Renal cortex interstitium (tissue), 11 donors: Measurements from ENCODE around the gene EIF2D. TPM values are rescaled to one million over a fixed set of nuclear protein-coding genes. Genes with fewer than 3 reads are reported as not detected.
A peak's percentile ranks its signal among the peaks of the same experiment; 100 is the strongest.

Experiments used
- DNase-seq, 11 donors: peaks; one replicate each; pipeline ENCODE4 v3.0.0-alpha.2; 2013; ENCODE audit warnings: low read depth in 9 of 11, low spot score in 4 of 11; ENCODE audit errors: extremely low read depth in 1 of 11
- polyA plus RNA-seq, 3 donors: library from polyadenylated mRNA; unstranded; fragments of 120-200 nt; gene quantifications; one replicate each; pipeline ENCODE4 v1.2.1, GENCODE V29; 2013; ENCODE audit not compliant: insufficient read length in 3 of 3

EIF2D gene
- polyA plus RNA-seq, 3 donors, result 77.8 to 93.1 (median 86.7) TPM

DNA sequence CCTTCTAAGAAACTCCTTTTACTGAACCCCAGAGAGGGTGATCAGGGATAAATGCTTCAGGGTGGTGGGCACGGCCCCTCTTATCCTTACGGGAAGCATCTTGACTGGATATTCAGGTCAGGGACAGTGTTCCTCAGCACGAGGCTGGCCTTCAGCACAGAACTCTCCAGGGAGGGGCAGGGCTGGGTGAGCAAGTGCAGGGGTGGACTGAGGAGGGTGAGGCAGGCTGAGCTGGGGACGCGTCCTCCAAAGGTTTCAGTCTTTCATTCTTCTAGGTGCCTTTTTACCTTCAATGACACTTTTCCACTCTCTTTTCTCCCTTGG, 52.6 kb downstream of the EIF2D start:
- DNase-seq, result no peak

- DNase-seq, result no peak
These were observed 53.2 kb downstream of the EIF2D start for GRCh38 chr1:206558794-206559671.

DNA sequence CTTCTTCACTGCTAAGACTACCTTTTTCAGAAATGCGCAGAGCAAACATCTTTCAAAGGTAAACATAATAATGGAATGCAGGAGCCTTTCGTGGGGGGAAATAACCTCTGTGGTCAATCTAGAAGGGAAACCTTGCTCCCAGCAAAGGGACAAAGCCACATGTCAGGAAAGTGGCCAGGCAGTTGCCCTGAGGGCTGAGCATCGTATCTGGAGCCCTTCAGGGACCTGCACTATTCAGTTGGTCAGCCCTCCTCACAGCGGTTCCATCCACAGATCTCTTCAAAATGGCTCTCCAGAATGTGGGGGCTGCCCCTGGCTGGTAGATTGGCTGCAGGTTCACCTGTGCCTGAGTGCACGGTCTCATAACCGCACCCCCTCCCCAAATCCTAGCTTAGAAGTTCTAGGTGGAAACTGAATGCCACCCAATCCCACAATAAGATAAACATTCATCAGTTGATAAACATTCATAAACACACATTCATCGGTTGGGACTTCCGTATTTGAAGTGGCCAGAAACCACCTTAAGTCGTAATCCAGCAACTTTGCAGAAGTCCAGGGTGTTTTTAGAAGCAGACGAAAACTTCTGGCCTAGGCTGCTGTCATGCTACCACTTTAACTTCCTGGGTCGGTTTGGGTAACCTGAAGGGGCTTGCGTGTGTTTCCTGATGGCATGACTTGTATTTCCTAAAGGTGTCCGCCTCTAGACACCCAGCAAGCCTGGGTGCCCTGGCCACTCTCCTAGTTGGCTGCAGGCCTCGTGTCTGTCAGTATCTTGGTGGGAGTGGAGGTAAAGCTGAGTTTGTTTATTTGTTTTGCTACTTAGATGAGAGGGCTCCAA, 54.4 kb downstream of the EIF2D start:
- no peak for DNase-seq

DNA sequence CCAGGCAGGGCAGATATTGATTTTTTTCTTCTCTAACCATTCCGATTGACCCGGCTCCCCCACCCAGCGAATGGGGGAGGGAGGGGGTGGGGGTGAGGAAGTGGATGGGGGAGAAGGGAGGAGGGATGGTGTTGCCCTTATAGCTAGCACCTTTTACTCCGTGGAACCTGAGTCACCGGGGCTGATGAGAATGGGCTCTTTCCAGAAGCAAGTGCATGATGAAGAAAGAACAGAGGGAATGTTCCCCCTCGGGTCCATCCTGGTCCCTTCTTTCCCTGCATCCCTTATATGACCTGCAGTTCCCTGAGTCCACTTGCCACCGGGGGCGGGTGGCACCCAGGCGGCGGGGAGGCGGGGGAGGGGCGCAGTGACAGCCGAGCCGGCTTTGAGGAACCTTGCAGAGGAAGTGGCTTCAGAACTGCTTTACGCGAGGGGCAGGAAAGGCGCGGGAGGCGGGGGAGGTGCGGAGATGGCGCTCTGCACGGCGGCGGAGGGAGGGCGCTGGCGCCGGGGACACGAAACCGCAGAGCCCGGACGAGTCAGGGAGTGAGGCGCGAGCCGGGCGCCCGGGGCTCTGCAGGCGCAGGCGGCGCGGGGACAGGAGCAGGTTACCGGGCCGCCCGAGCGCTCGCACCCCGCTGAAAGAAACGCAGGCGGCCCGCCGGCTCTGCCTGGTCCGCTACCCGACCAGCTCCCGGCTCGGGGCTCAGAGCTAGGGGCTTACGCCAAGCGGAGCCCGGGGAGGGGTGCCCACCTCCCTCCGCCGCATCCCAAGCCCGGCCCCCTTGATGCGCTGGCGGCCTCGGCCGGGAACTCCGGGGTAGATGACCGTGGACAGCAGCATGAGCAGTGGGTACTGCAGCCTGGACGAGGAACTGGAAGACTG, 55.3 kb downstream of the EIF2D start:
- peak in 8 of 11 donors; percentile 37 to 61 (median 56) for DNase-seq

DNA sequence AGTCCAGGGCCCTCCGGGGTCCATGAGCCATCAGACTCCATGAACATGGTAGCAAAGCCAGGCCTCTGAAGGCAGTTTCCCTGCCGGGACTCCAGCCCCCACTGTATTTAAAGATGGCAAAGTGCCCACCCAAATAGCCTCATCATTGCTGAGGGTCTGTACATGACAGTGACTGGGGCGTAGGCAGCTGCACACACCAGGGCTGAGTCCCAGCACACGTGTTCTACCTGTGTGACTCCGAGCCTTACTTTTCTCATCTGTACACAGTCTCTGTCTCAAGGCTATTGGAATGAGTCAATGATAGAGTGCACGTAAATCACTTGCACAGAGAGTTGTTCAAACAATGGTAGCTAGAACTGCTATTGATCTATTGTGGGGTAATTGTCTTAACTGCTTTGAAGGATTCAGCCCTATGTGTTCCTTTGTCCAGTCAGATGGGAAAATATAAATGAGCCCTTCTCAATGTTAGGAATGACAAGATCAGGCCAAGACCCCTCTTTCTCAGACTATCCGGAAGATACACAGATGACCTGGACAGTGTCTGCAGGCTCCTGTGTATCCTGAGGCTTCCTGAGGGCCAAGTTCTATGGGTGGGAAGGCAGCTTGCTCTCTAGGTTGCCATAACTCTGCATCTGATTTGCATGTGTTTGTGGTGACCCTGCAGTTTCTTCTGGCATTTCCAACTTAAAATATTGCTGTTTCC, 56.1 kb downstream of the EIF2D start:
- DNase-seq, result no peak

DNA sequence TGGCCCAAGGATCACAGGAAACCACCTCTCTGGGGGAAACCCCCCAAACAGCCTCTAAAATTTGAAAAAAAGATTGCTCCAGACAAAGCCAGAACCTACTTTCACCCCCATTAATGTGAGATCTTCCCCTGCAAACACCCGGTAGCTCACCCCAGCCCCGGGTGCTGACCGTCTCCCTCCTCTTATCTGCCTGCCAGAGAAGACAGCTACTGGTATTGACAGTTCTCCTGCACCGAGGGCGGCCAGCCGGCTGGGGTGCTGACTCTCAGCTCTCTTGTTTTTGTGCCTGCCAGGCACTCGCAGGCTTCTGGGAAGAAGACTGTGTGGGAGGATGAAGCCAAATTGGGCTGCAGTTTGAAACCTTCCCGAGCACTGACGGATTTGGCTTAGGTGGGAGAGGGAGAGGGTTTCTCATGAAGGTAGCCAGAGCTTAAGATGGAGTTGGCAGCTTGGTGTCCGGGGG, 56.8 kb downstream of the EIF2D start:
- no peak for DNase-seq

DNA sequence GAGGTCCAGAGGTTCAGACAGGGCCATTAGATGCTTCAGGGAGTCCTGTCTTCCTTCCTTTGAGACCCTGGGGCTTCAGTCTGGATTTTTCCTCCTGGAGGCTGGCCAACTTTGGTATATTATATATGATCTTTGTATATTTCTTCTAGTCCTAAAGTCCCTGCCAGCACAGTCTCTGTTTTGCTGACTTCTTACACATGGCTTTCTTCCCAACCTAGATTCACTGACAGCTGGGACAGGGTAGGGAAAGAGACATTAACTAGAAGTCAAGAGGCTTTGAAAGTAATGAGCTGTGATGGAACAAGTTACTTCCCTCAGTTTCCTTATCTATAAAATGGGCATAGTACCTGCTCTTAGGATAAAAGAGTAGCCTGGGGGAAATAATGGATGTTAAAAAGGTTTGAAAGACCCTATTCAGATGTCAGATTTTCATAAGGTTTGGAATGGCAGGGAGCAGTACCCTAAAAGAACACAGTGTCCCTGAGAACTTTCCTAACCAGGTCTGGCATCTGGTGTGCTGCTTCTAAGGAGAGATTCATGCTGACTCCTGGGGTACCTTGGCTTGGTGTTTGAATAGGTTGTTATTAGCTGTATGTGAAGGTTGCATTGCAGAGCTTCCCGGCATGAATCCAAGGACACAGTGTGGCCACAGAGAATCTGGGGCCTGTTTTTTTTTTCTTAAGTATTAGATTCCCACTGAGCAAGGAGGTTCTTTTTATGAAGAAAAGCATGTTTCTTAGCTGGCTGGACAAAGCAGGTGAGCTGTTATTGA, 57.4 kb downstream of the EIF2D start:
- no peak for DNase-seq

DNA sequence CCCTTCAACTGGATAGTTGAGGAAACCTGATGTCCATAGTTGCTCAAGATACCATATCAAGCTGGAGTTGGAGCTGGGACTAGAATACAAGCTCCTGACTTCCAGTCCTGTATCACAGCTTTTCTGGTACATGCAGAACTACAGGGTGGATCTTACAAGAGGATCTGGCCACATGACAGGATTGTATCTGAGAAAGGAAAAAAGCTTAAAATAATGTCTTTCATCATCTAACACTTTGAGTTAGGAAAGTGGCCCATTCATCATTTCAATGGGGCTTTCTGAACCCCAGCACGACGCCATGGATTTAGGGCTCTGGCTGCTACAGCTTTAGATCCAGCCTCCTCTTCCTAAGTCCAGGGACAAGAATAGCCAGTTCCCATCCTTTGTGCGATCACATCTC, 58.1 kb downstream of the EIF2D start:
- DNase-seq, result no peak

DNA sequence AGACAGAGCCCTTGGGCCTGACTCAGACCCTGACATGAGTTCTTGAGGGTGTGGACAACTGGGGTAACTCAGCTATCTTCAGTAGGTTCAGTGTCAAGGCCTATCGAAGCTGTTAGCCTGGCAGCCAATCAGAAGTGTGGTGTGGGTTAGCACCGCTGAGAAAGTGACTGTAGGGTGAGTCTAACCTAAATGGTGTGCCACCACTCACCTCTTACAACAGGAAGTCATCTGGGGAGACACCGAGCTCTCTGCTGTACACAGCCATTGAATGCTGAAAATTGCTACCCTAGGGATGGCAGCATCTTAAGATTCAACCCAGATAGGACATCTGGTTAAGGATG, 60.3 kb downstream of the EIF2D start:
- no peak for DNase-seq

- DNase-seq, result no peak
These were observed 60.8 kb downstream of the EIF2D start for GRCh38 chr1:206551296-206551985.

- no peak for DNase-seq
These were observed 61.8 kb downstream of the EIF2D start for GRCh38 chr1:206550446-206550845.

- DNase-seq, result no peak
These were observed 65.2 kb downstream of the EIF2D start for GRCh38 chr1:206547104-206547503.

GRCh38 chr1:206545351-206545750, 66.9 kb downstream of the EIF2D start:
- DNase-seq, result no peak

DNA sequence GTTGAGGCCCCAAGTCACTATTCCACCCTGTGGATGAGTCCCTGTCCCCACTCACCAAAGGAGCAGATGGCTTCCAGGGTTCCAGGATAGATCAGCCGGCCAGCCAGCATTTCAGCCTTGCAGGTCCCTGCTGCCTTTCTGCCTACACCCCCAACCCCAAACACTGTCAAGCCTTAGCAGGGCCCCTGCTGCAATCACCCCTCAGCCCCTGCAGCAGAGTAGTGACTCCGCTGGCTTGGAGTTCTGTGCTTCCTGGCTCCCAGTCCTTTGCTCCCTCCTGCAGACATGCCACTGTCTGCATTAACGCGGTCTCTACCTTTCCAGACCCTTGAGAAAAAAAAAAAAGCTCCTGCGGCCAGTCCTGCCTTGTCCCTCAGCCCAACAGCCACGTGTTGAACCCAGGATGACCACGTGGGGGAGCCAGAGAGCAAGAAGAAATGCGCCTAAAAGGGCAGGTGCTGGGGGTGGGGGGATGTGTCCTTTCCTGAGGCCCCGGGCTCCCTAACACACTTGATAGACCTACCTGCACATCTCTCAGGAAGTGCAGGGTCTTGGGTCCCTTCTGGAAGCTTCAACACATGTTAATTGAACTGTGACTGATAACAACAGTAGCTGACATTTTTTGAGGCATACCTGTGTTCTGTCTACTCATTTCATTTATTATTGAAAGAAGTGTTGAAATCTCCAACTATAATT, 67.6 kb downstream of the EIF2D start:
- peak in 6 of 11 donors; percentile 59 to 71 (median 62) for DNase-seq
